Cardiac fibroblast (primary cell): ENCODE results near the gene ZBTB21.

Experiments used
- DNase-seq, 2 donors: peaks; one replicate each; pipeline versions ENCODE4 v3.0.0 to v3.0.0-alpha.2; 2010; ENCODE audit warnings: low read depth in 2 of 2
- H3K4me3 ChIP-seq, 2 donors: replicated peaks in 1 of 2; 1 replicate in 1 of 2; 2 replicates in 1 of 2; pipeline ENCODE4 v1.5.1; 2011; ENCODE audit warnings: low read depth in 2 of 2, low read length in 2 of 2, mild to moderate bottlenecking in 2 of 2, moderate library complexity in 1 of 2
- CTCF ChIP-seq: IDR thresholded peaks from one replicate; pipeline ENCODE4 v1.5.1; 2011; ENCODE audit warnings: low read depth, mild to moderate bottlenecking, low read length, inconsistent platforms

The ZBTB21 gene

GRCh38 chr21:41977034-41977950 is 32.9 kb downstream of the ZBTB21 start:
- no peak for TF ChIP-seq CTCF
- no peak for DNase-seq
- no peak overlapping the region for H3K4me3 ChIP-seq

- no peak for DNase-seq
- no peak for TF ChIP-seq CTCF
Measured at GRCh38 chr21:41976611-41977010, 33.5 kb downstream of the ZBTB21 start.

GRCh38 chr21:41975391-41976272 is 34.5 kb downstream of the ZBTB21 start:
- no peak overlapping the region for H3K4me3 ChIP-seq
- TF ChIP-seq CTCF, result no peak
- no peak for DNase-seq

More at GRCh38 chr21:41976611-41977010, 33.5 kb downstream of the ZBTB21 start:
- H3K4me3 ChIP-seq, result no peak overlapping the region

- H3K4me3 ChIP-seq, result no peak overlapping the region
- no peak for TF ChIP-seq CTCF
- no peak for DNase-seq
Measured at GRCh38 chr21:41974752-41975053, 35.5 kb downstream of the ZBTB21 start.

- TF ChIP-seq CTCF, result no peak
- peak in 1 of 2 donors; percentile 20 for DNase-seq
- H3K4me3 ChIP-seq, result no peak overlapping the region
Measured at GRCh38 chr21:41973861-41974751, 36.1 kb downstream of the ZBTB21 start.

- DNase-seq, result no peak
- TF ChIP-seq CTCF, result no peak
- no peak overlapping the region for H3K4me3 ChIP-seq
Measured at GRCh38 chr21:41973427-41973831, 36.7 kb downstream of the ZBTB21 start.
